ENCODE measurements around the gene GEMIN7. TPM values are rescaled to one million over a fixed set of nuclear protein-coding genes. Genes with fewer than 3 reads are reported as not detected.

The GEMIN7 gene
- total RNA-seq, 1 donor from 2014 or later: 7.3 TPM

DNA sequence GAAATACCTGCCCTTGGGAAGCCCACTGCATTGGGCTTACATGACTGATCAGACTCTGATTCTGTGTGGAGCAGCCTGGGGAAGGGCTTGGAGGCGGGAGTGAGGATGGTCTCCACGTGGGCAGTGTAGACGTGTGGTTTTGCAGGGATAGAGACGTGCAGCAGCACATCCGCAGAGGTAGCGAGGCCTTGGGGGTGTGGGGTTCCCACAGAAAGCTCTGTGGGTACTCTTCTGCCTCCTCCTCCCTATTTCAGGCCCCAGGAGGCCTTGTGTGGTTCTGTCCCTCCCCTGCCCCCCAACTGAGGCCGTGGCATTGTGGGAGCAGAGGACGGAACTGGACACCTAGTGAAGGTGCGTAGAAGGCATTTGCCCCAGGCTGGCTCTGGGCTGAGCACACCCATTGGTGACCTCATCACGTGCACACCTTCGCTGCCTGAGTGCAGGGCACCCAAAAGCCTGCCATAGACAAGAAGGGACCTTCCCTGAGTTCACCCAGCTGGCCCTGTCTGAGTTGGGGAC, 42.8 kb downstream of the GEMIN7 start:
- Histone ChIP-seq H3K9ac (no peak overlapping the region), H3K27ac (no peak overlapping the region), H3K36me3 (no peaks in the 10 kb centered on the region), H2AFZ (replicated peaks) (no peak overlapping the region), H3K27me3 (no peaks in the 10 kb centered on the region), H4K20me1 (ENCODE audit: low read depth) (peaks cover 94% of the 10 kb centered on the region), H3K4me1 (peaks cover 11% of the 10 kb centered on the region), H3K4me2 (no peak overlapping the region), H3K4me3 (no peak overlapping the region), H3K9me3 (ENCODE audit: low read depth) (no peaks in the 10 kb centered on the region), H3K79me2 (ENCODE audit: low read depth) (peaks cover 75% of the 10 kb centered on the region), H3F3A (ENCODE audit: low read depth) (peaks cover under 1% of the 10 kb centered on the region)
- H3K27ac Mint-ChIP-seq: no peak overlapping the region
- H3K36me3 Mint-ChIP-seq: no peaks in the 10 kb centered on the region
- H3K9me3 Mint-ChIP-seq: no peaks in the 10 kb centered on the region
- no peak for DNase-seq (ENCODE audit: low spot score)
- TF ChIP-seq, protein P1, sequence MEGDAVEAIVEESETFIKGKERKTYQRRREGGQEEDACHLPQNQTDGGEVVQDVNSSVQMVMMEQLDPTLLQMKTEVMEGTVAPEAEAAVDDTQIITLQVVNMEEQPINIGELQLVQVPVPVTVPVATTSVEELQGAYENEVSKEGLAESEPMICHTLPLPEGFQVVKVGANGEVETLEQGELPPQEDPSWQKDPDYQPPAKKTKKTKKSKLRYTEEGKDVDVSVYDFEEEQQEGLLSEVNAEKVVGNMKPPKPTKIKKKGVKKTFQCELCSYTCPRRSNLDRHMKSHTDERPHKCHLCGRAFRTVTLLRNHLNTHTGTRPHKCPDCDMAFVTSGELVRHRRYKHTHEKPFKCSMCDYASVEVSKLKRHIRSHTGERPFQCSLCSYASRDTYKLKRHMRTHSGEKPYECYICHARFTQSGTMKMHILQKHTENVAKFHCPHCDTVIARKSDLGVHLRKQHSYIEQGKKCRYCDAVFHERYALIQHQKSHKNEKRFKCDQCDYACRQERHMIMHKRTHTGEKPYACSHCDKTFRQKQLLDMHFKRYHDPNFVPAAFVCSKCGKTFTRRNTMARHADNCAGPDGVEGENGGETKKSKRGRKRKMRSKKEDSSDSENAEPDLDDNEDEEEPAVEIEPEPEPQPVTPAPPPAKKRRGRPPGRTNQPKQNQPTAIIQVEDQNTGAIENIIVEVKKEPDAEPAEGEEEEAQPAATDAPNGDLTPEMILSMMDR (IDR thresholded peaks at IDR 0.05): no peak
- TF ChIP-seq EZH2 (IDR thresholded peaks at IDR 0.05) (no peak), EZH2phosphoT487 (IDR thresholded peaks at IDR 0.05) (no peak)
- peaks cover 6% of the 10 kb centered on the region for H3K27me3 Mint-ChIP-seq (ENCODE audit: insufficient read depth, low read depth)
- peaks cover 18% of the 10 kb centered on the region for H3K4me1 Mint-ChIP-seq
- no peak overlapping the region for H3K4me3 Mint-ChIP-seq

DNA sequence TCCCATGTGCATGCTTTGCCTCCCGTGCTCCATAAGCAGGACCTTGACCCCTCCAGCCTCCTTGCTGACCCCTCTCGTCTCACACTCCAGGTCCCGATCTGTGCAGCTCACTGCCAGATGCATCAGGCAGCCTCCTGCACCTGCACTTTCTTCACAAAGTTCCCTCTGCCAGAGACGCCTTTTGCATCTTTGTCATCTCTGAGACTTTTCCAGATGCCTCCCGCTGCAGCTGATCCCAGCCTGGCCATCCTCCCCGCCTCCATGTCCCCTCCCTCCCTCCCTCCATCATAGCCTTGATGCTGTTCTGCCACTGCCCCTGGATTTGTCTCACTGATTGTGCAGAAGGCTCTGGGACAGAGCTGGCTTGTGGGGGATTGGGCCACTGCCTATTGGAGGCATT, 43.8 kb downstream of the GEMIN7 start:
- Histone ChIP-seq H3F3A (ENCODE audit: low read depth) (no peaks in the 10 kb centered on the region), H3K4me3 (no peak overlapping the region), H4K20me1 (ENCODE audit: low read depth) (peaks cover 94% of the 10 kb centered on the region), H3K9ac (no peak overlapping the region), H3K27ac (no peak overlapping the region), H3K36me3 (no peaks in the 10 kb centered on the region), H3K4me2 (no peak overlapping the region), H3K79me2 (ENCODE audit: low read depth) (peaks cover 75% of the 10 kb centered on the region), H3K9me3 (ENCODE audit: low read depth) (no peaks in the 10 kb centered on the region), H3K4me1 (peaks cover 3% of the 10 kb centered on the region), H3K27me3 (no peaks in the 10 kb centered on the region), H2AFZ (replicated peaks) (no peak overlapping the region)
- Mint-ChIP-seq H3K36me3 (no peaks in the 10 kb centered on the region), H3K27me3 (ENCODE audit: insufficient read depth, low read depth) (peaks cover 7% of the 10 kb centered on the region), H3K27ac (no peak overlapping the region), H3K4me3 (no peak overlapping the region), H3K4me1 (peaks cover 13% of the 10 kb centered on the region), H3K9me3 (no peaks in the 10 kb centered on the region)
- no peak for DNase-seq (ENCODE audit: low spot score)
- TF ChIP-seq EZH2phosphoT487 (IDR thresholded peaks at IDR 0.05): no peak
- no peak for TF ChIP-seq EZH2 (IDR thresholded peaks at IDR 0.05)
- TF ChIP-seq, protein P1 (IDR thresholded peaks at IDR 0.05): no peak

DNA sequence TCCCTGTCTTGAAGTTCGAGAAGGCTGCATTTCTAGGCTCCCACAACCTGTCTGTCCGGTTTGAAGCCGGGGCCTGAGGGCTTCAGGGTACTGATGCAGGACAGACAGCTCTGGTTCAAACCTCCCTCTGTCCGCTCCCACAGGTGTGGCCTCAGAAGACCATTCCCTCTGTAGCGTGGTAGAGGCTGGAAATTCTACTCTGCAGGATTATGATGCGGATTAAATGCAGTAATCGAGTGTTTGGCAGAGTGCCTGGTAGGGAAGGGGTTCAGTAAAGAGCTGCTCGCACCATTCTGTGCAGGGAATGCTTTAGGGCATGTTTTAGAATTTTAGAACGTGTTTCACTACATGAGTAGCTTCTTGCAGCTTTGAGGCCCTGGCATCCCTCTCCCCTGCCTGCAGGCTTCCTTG, 44.4 kb downstream of the GEMIN7 start:
- TF ChIP-seq, protein P1 (IDR thresholded peaks at IDR 0.05): no peak
- TF ChIP-seq EZH2 (IDR thresholded peaks at IDR 0.05) (no peak), EZH2phosphoT487 (IDR thresholded peaks at IDR 0.05) (no peak)
- H3K79me2 ChIP-seq (ENCODE audit: low read depth): peaks cover 69% of the 10 kb centered on the region
- no peak overlapping the region for H3K4me2 ChIP-seq
- Mint-ChIP-seq H3K27ac (no peak overlapping the region), H3K9me3 (no peaks in the 10 kb centered on the region), H3K4me3 (no peak overlapping the region), H3K36me3 (no peaks in the 10 kb centered on the region), H3K27me3 (ENCODE audit: insufficient read depth, low read depth) (peaks cover 7% of the 10 kb centered on the region), H3K4me1 (peaks cover 8% of the 10 kb centered on the region)
- no peak for DNase-seq (ENCODE audit: low spot score)
- H2AFZ ChIP-seq (replicated peaks): no peak overlapping the region
- no peak overlapping the region for H3K27ac ChIP-seq
- no peaks in the 10 kb centered on the region for H3K36me3 ChIP-seq
- H3F3A ChIP-seq (ENCODE audit: low read depth): no peaks in the 10 kb centered on the region
- H3K27me3 ChIP-seq: no peaks in the 10 kb centered on the region
- no peak overlapping the region for H3K9ac ChIP-seq
- no peaks in the 10 kb centered on the region for H3K9me3 ChIP-seq (ENCODE audit: low read depth)
- H3K4me3 ChIP-seq: no peak overlapping the region
- no peaks in the 10 kb centered on the region for H3K4me1 ChIP-seq
- H4K20me1 ChIP-seq (ENCODE audit: low read depth): peaks cover 93% of the 10 kb centered on the region

Data from neural progenitor cell (in vitro differentiated cells).